Lung (tissue), 12 donors: ENCODE measurements around the gene SLC35A5. TPM values are rescaled to one million over a fixed set of nuclear protein-coding genes. Genes with fewer than 3 reads are reported as not detected.

Source experiments
- ATAC-seq: fragments of 200-7000 bp; cut with Tn5 transposase; one replicate; pipeline ENCODE4 v1.9.1; 2020; ENCODE audit warnings: moderate number of reproducible peaks; ENCODE audit not compliant: insufficient read depth, low FRiP score
- DNase-seq, 3 donors: peaks; one replicate each; pipeline ENCODE4 v3.0.0-alpha.2; 2013 to 2017
- H3K27ac ChIP-seq, 2 donors: one replicate each; pipeline ENCODE4 v1.5.1; 2013; ENCODE audit warnings: mild to moderate bottlenecking in 2 of 2, moderate library complexity in 2 of 2, control low read depth in 1 of 2, inconsistent platforms in 1 of 2, low read depth in 1 of 2, low read length in 1 of 2
- H3K27me3 ChIP-seq, 3 donors: one replicate each; pipeline ENCODE4 v1.5.1; 2013; ENCODE audit warnings: low read length in 2 of 3; ENCODE audit not compliant: control insufficient read depth in 3 of 3, insufficient read depth in 3 of 3
- H3K36me3 ChIP-seq, 4 donors: one replicate each; pipeline ENCODE4 v1.5.1; 2013; ENCODE audit warnings: low read length in 4 of 4, mild to moderate bottlenecking in 1 of 4, moderate library complexity in 1 of 4; ENCODE audit not compliant: control insufficient read depth in 4 of 4, insufficient read depth in 4 of 4
- H3K4me1 ChIP-seq, 5 donors: one replicate each; pipeline ENCODE4 v1.5.1; 2013; ENCODE audit warnings: low read length in 5 of 5, mild to moderate bottlenecking in 2 of 5, moderate library complexity in 1 of 5; ENCODE audit not compliant: control insufficient read depth in 5 of 5, insufficient read depth in 5 of 5
- H3K4me3 ChIP-seq: one replicate; pipeline ENCODE4 v1.5.1; 2013; ENCODE audit warnings: mild to moderate bottlenecking, control low read depth, moderate library complexity
- H3K9ac ChIP-seq, 2 donors: one replicate each; pipeline ENCODE4 v1.5.1; 2013; ENCODE audit warnings: low read length in 2 of 2, control low read depth in 1 of 2; ENCODE audit not compliant: insufficient read depth in 1 of 2
- H3K9me3 ChIP-seq, 4 donors: one replicate each; pipeline ENCODE4 v1.5.1; 2013; ENCODE audit warnings: low read length in 3 of 4, mild to moderate bottlenecking in 1 of 4, moderate library complexity in 1 of 4; ENCODE audit not compliant: control insufficient read depth in 4 of 4, insufficient read depth in 3 of 4
- WGBS, 2 donors: extraction: QIAGEN DNeasy Blood & Tissue Kit; methylation state at CpG; one replicate each; pipeline ENCODE4 v1.1.7; 2013; 5-methylcytosine and 5-hydroxymethylcytosine counted together
- polyA plus RNA-seq, 2 donors: library from polyadenylated mRNA; stranded (reverse); fragments of 200-250 nt; gene quantifications; one replicate each; pipeline ENCODE4 v1.2.1, GENCODE V29; 2013
- total RNA-seq, 2 donors: library from RNA; depleted of rRNA in 1 of 2; stranded (reverse); fragments of >200 nt in 1 of 2; gene quantifications; one replicate each; pipeline ENCODE4 v1.2.1, GENCODE V29; 2014 to 2021
- TF ChIP-seq, protein P1 (sequence below): IDR thresholded peaks from 2 replicates; pipeline ENCODE4 v1.5.1; 2012; ENCODE audit warnings: mild to moderate bottlenecking; ENCODE audit errors: control extremely low read depth, extremely low read depth
- donor health status: control.
- donor health status: control.
- donor health status: Bipolar disorder and iron deficiency.
- donor health status: healthy.
- donor health status: DM: yes; HTN: yes; CAD: no.

Gene SLC35A5
- total and polyA plus RNA-seq, 4 donors = 11.1 to 63.3 (median 25.1) TPM

DNA sequence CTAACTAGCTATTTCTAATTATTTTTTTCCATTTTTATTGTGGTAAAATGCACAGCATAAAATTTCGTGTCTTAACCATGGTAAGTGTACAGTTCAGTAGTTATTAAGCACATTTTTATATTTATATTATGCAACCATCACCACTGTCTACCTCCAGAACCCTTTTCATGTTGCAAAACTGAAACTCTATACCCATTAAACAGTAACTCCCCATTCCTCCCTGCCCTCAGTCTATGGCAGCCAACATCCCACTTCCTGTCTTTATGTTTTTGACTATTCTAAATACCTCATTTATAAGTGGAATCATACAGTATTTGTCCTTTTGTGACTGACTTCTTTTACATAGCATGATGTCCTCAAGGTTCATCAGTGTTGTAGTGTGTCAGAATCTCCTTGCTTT lies 25.5 kb downstream of the SLC35A5 start:
- ATAC-seq (no peak), DNase-seq (no peak)
- Histone ChIP-seq H3K27me3 (no peaks in the 10 kb centered on the region), H3K4me3 (no peak overlapping the region), H3K9me3 (no peaks in the 10 kb centered on the region), H3K36me3 (peaks cover 4 to 18% (median 10%) of the 10 kb centered on the region in 4 donors), H3K9ac (no peak overlapping the region), H3K27ac (no peak overlapping the region), H3K4me1 (peaks cover 0 to 10% (median 0%) of the 10 kb centered on the region in 5 donors)
- TF ChIP-seq, protein P1, sequence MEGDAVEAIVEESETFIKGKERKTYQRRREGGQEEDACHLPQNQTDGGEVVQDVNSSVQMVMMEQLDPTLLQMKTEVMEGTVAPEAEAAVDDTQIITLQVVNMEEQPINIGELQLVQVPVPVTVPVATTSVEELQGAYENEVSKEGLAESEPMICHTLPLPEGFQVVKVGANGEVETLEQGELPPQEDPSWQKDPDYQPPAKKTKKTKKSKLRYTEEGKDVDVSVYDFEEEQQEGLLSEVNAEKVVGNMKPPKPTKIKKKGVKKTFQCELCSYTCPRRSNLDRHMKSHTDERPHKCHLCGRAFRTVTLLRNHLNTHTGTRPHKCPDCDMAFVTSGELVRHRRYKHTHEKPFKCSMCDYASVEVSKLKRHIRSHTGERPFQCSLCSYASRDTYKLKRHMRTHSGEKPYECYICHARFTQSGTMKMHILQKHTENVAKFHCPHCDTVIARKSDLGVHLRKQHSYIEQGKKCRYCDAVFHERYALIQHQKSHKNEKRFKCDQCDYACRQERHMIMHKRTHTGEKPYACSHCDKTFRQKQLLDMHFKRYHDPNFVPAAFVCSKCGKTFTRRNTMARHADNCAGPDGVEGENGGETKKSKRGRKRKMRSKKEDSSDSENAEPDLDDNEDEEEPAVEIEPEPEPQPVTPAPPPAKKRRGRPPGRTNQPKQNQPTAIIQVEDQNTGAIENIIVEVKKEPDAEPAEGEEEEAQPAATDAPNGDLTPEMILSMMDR = no peak
- WGBS, 2 donors = 79 to 93% methylated on average over 1 of the region's 1 CpG

DNA sequence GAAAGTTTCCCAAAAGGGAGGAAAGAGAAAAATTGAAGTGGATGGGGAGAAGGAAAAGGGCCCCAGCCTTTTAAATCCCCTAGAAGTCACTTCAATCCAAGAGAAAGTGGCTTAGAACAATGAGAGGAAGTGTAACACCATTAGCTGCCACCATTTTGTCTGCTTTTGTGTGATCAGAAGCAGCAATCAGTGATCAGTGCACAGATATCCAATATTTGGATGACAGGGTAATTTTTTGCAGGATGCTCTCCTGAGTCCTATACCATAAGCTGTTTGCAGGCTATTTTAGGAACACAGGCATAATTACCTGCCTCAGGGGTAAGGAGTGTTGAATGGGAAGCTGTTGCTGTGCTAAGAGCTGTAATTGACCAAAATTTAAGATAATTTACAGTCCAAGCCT lies 31.4 kb downstream of the SLC35A5 start:
- TF ChIP-seq, protein P1 = no peak
- Histone ChIP-seq H3K27me3 (no peaks in the 10 kb centered on the region), H3K36me3 (peaks cover 0 to 17% (median 6%) of the 10 kb centered on the region in 4 donors)

DNA sequence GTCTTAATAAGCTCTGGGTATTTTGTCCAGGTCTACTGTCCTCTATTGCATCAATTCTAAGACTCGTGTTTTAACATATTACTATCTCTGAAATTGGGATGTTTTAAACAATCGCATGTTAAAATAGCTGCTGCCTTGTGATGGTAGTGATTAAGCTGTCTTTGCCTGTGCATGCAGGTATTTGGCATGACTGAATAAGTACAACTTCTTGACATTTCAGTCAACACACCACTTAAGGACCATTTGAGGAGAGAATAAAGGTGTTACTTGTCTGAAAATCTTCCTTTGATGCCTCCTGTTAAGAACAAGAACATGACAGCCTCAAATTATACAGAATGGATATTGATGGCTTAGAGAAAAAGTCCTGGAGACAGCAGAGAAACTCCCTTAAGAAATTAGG lies 33.0 kb downstream of the SLC35A5 start:
- Histone ChIP-seq H3K9ac (no peak overlapping the region), H3K9me3 (no peaks in the 10 kb centered on the region), H3K36me3 (peaks cover 0 to 17% (median 6%) of the 10 kb centered on the region in 4 donors), H3K27ac (no peak overlapping the region), H3K4me1 (no peaks in the 10 kb centered on the region), H3K4me3 (no peak overlapping the region), H3K27me3 (no peaks in the 10 kb centered on the region)
- TF ChIP-seq, protein P1 = no peak
- DNase-seq (no peak), ATAC-seq (no peak)
- WGBS, 2 donors = 93 to 94% methylated on average over 2 of the region's 2 CpGs

More for the DNA sequence above, 31.4 kb downstream of the SLC35A5 start:
- Histone ChIP-seq H3K27ac (no peak overlapping the region), H3K4me3 (no peak overlapping the region), H3K9me3 (no peaks in the 10 kb centered on the region), H3K9ac (no peak overlapping the region), H3K4me1 (no peaks in the 10 kb centered on the region)
- no peak for DNase-seq
- ATAC-seq = no peak

DNA sequence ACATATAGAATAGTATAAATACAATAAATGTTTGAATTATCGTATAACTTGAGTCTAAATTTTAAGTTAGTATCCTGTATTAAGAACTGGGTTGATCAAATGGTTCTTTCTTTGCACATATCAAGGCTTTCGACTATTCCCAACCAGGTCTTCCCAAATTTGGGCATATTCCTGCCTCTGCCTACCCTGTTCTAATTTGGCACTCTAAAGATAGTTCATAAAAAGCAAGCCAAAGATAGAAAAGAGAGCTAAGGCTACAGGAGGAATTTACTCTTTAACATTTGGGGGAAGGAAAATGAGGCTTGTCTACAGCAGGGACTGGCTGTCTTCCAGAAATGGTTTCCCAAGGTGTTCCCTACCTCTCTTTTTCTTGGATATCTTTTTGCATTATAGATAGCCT lies 36.1 kb downstream of the SLC35A5 start:
- TF ChIP-seq, protein P1 = no peak
- no peaks in the 10 kb centered on the region for H3K4me1 ChIP-seq
- no peak overlapping the region for H3K9ac ChIP-seq
- H3K4me3 ChIP-seq = no peak overlapping the region
- DNase-seq = no peak
- H3K36me3 ChIP-seq = peaks cover 0 to 12% (median 6%) of the 10 kb centered on the region in 4 donors
- ATAC-seq = no peak
- WGBS, 2 donors = 98 to 100% methylated on average over 2 of the region's 2 CpGs
- H3K27ac ChIP-seq = no peak overlapping the region
- no peaks in the 10 kb centered on the region for H3K9me3 ChIP-seq
- no peaks in the 10 kb centered on the region for H3K27me3 ChIP-seq
